Measurements from ENCODE around the gene KCTD18.

KCTD18 gene

GRCh38 chr2:200451511-200451910, 58.4 kb downstream of the KCTD18 start:
- TF ChIP-seq, protein P1, sequence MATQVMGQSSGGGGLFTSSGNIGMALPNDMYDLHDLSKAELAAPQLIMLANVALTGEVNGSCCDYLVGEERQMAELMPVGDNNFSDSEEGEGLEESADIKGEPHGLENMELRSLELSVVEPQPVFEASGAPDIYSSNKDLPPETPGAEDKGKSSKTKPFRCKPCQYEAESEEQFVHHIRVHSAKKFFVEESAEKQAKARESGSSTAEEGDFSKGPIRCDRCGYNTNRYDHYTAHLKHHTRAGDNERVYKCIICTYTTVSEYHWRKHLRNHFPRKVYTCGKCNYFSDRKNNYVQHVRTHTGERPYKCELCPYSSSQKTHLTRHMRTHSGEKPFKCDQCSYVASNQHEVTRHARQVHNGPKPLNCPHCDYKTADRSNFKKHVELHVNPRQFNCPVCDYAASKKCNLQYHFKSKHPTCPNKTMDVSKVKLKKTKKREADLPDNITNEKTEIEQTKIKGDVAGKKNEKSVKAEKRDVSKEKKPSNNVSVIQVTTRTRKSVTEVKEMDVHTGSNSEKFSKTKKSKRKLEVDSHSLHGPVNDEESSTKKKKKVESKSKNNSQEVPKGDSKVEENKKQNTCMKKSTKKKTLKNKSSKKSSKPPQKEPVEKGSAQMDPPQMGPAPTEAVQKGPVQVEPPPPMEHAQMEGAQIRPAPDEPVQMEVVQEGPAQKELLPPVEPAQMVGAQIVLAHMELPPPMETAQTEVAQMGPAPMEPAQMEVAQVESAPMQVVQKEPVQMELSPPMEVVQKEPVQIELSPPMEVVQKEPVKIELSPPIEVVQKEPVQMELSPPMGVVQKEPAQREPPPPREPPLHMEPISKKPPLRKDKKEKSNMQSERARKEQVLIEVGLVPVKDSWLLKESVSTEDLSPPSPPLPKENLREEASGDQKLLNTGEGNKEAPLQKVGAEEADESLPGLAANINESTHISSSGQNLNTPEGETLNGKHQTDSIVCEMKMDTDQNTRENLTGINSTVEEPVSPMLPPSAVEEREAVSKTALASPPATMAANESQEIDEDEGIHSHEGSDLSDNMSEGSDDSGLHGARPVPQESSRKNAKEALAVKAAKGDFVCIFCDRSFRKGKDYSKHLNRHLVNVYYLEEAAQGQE (IDR thresholded peaks at IDR 0.05; ENCODE audit: insufficient read depth in 1 of 2, low read depth in 2 of 2, low read length in 2 of 2), result no peak
- TF ChIP-seq SIN3A (IDR thresholded peaks at IDR 0.05; ENCODE audit: borderline replicate concordance, insufficient read depth, low read length) (no peak), FOXP2 (optimal IDR thresholded peaks at IDR 0.05; ENCODE audit: borderline replicate concordance, extremely low read depth, extremely low read length, insufficient read depth) (no peak), POLR2AphosphoS5 (IDR thresholded peaks at IDR 0.05; ENCODE audit: low read depth, low read length) (no peak), TAF1 (IDR thresholded peaks at IDR 0.05; ENCODE audit: borderline replicate concordance, insufficient read depth, low read length) (no peak)

GRCh38 chr2:200450288-200450687, 59.6 kb downstream of the KCTD18 start:
- TF ChIP-seq FOXP2 (optimal IDR thresholded peaks at IDR 0.05; ENCODE audit: borderline replicate concordance, extremely low read depth, extremely low read length, insufficient read depth), result no peak
- no peak for TF ChIP-seq POLR2AphosphoS5 (IDR thresholded peaks at IDR 0.05; ENCODE audit: low read depth, low read length)
- TF ChIP-seq, protein P1 (IDR thresholded peaks at IDR 0.05; ENCODE audit: insufficient read depth in 1 of 2, low read depth in 2 of 2, low read length in 2 of 2), result no peak
- no peak for TF ChIP-seq SIN3A (IDR thresholded peaks at IDR 0.05; ENCODE audit: borderline replicate concordance, insufficient read depth, low read length)
- no peak for TF ChIP-seq TAF1 (IDR thresholded peaks at IDR 0.05; ENCODE audit: borderline replicate concordance, insufficient read depth, low read length)

DNA sequence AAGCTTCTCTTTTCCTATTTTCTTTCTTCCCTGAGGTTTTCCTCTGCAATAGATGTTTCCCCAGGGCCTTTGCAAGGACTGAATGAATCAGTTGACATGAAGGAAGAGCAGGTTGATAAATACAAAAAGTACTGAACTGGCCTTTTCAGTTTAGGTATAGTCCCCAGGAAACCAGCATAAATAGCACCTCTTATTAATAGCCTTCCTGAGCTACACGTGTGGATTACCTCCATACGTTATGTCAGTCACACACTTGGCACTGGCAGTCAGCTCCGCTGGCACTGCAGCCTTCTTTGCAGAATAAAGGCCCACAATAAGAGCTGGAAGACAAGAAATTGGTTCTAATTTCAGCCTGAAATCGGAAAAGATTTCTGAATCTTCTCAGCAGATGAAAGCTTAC, 60.7 kb downstream of the KCTD18 start:
- TF ChIP-seq POLR2AphosphoS5 (IDR thresholded peaks at IDR 0.05; ENCODE audit: low read depth, low read length) (no peak), TAF1 (IDR thresholded peaks at IDR 0.05; ENCODE audit: borderline replicate concordance, insufficient read depth, low read length) (no peak), SIN3A (IDR thresholded peaks at IDR 0.05; ENCODE audit: borderline replicate concordance, insufficient read depth, low read length) (no peak), FOXP2 (optimal IDR thresholded peaks at IDR 0.05; ENCODE audit: borderline replicate concordance, extremely low read depth, extremely low read length, insufficient read depth) (no peak)
- TF ChIP-seq, protein P1 (IDR thresholded peaks at IDR 0.05; ENCODE audit: insufficient read depth in 1 of 2, low read depth in 2 of 2, low read length in 2 of 2), result no peak

GRCh38 chr2:200448455-200448854, 61.4 kb downstream of the KCTD18 start:
- TF ChIP-seq TAF1 (IDR thresholded peaks at IDR 0.05; ENCODE audit: borderline replicate concordance, insufficient read depth, low read length) (no peak), FOXP2 (optimal IDR thresholded peaks at IDR 0.05; ENCODE audit: borderline replicate concordance, extremely low read depth, extremely low read length, insufficient read depth) (no peak), POLR2AphosphoS5 (IDR thresholded peaks at IDR 0.05; ENCODE audit: low read depth, low read length) (no peak), SIN3A (IDR thresholded peaks at IDR 0.05; ENCODE audit: borderline replicate concordance, insufficient read depth, low read length) (no peak)
- TF ChIP-seq, protein P1 (IDR thresholded peaks at IDR 0.05; ENCODE audit: insufficient read depth in 1 of 2, low read depth in 2 of 2, low read length in 2 of 2), result no peak
